WI38 (cell line): Measurements from ENCODE around the gene SERP2.

ENCODE experiments used
- H3K4me3 ChIP-seq: 2 replicates; pipeline ENCODE4 v1.5.1; 2011; ENCODE audit warnings: low read depth, mild to moderate bottlenecking, control low read depth, low read length
- TF ChIP-seq, protein P1 (sequence below): IDR thresholded peaks from 2 replicates; pipeline ENCODE4 v1.5.1; 2012; ENCODE audit warnings: low read depth, mild to moderate bottlenecking, control low read depth, low read length

Gene SERP2

DNA sequence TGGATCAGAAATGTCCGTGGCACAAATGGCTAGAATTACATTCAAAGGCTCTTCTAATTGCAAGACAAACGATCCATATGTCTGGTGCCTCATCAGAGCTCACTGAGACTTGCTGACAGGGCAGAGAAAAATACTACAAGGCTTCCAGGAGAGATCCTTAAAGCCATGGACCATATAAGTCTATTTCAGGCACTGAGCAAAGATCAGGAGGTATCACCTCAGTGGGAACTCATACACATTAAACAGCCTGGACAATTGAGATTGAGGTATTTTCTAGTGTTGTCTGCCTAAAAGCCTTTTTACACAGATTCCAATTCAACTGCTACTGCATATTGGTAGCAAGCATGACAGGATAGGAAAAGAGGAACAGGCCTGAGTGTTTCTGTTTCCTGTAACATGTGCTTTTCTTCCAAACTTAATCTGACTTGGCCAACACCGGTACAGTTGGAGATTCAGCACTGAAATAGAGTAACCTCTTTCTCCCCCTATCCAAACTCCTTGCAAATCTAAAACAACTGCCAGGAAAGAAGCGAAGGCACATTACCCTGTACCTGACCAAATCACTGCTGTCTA, 65.9 kb downstream of the SERP2 start:
- TF ChIP-seq, protein P1, sequence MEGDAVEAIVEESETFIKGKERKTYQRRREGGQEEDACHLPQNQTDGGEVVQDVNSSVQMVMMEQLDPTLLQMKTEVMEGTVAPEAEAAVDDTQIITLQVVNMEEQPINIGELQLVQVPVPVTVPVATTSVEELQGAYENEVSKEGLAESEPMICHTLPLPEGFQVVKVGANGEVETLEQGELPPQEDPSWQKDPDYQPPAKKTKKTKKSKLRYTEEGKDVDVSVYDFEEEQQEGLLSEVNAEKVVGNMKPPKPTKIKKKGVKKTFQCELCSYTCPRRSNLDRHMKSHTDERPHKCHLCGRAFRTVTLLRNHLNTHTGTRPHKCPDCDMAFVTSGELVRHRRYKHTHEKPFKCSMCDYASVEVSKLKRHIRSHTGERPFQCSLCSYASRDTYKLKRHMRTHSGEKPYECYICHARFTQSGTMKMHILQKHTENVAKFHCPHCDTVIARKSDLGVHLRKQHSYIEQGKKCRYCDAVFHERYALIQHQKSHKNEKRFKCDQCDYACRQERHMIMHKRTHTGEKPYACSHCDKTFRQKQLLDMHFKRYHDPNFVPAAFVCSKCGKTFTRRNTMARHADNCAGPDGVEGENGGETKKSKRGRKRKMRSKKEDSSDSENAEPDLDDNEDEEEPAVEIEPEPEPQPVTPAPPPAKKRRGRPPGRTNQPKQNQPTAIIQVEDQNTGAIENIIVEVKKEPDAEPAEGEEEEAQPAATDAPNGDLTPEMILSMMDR = no peak

DNA sequence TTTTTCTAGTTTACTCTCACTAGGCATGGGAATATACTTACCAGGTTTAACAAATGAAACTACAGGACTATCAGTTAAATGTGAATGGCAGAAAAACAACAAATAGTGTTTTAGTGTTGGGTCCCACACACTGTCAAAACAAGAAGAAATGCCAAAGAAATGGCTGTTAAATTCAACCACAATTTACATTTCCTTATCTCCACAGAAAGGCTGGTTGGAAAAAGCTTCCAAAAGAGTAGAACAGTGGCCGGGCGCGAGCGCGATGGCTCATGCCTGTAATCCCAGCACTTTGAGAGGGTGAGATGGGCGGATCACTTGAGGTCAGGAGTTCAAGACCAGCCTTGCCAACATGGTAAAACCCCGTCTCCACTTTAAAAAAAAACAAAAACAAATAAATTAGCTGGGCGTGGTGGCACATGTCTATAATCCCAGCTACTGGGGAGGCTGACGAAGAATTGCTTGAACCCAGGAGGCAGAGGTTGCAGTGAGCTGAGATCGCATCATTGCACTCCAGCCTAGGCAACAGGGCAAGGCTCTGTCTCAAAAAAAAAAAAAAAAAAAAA, 66.5 kb downstream of the SERP2 start:
- H3K4me3 ChIP-seq = no peak overlapping the region
- TF ChIP-seq, protein P1 = no peak

More for the DNA sequence above, 65.9 kb downstream of the SERP2 start:
- no peak overlapping the region for H3K4me3 ChIP-seq
